Left renal cortex interstitium (tissue), 4 donors: ENCODE data around the gene PDE4B. TPM values are rescaled to one million over a fixed set of nuclear protein-coding genes. Genes with fewer than 3 reads are reported as not detected.

Experiments
- DNase-seq, 4 donors: peaks; one replicate each; pipeline ENCODE4 v3.0.0-alpha.2; 2013; ENCODE audit warnings: low read depth in 4 of 4, low spot score in 2 of 4, missing footprints in 1 of 4
- polyA plus RNA-seq, 4 donors: library from polyadenylated mRNA; unstranded; fragments of 120-200 nt; gene quantifications; one replicate each; pipeline ENCODE4 v1.2.1, GENCODE V29; 2013; ENCODE audit not compliant: insufficient read length in 4 of 4

Gene PDE4B
- 10 to 100 TPM in 1 of 4 donors, 1 to 10 TPM in 3; 5.6 to 11.1 (median 8.7) TPM for polyA plus RNA-seq

GRCh38 chr1:65792669-65793358 is at the start of gene PDE4B:
Gene PDE4B (plus strand): TSS chr1:65792895.
- DNase-seq, result peak in 2 of 4 donors; percentile 11

GRCh38 chr1:65744731-65745130 is 48.0 kb upstream of the PDE4B start:
- no peak for DNase-seq

GRCh38 chr1:65751961-65752360 is 40.7 kb upstream of the PDE4B start:
- no peak for DNase-seq

- no peak for DNase-seq
Observed at GRCh38 chr1:65756616-65757015, 36.1 kb upstream of the PDE4B start.

GRCh38 chr1:65757531-65757930 is 35.2 kb upstream of the PDE4B start:
- no peak for DNase-seq

- DNase-seq, result no peak
Observed at GRCh38 chr1:65758128-65758527, 34.6 kb upstream of the PDE4B start.

- DNase-seq, result no peak
Observed at GRCh38 chr1:65759516-65759915, 33.2 kb upstream of the PDE4B start.

- DNase-seq, result no peak
Observed at GRCh38 chr1:65762081-65762862, 30.4 kb upstream of the PDE4B start.

- DNase-seq, result no peak
Observed at GRCh38 chr1:65764052-65764451, 28.6 kb upstream of the PDE4B start.

- no peak for DNase-seq
Observed at GRCh38 chr1:65765631-65766030, 27.1 kb upstream of the PDE4B start.

- no peak for DNase-seq
Observed at GRCh38 chr1:65769636-65770035, 23.1 kb upstream of the PDE4B start.

- DNase-seq, result no peak
Observed at GRCh38 chr1:65772607-65773006, 20.1 kb upstream of the PDE4B start.

GRCh38 chr1:65773391-65774123 is 19.1 kb upstream of the PDE4B start:
- no peak for DNase-seq

GRCh38 chr1:65788762-65789161 is 3.9 kb upstream of the PDE4B start:
- DNase-seq, result no peak

GRCh38 chr1:65791396-65791795 is 1.3 kb upstream of the PDE4B start:
- DNase-seq, result no peak

- no peak for DNase-seq
Observed at GRCh38 chr1:65791801-65792668, 660 bp upstream of the PDE4B start.

- no peak for DNase-seq
Observed at GRCh38 chr1:65793359-65793732, 651 bp downstream of the PDE4B start.

- no peak for DNase-seq
Observed at GRCh38 chr1:65795311-65795710, 2.6 kb downstream of the PDE4B start.

GRCh38 chr1:65799601-65800000 is 6.9 kb downstream of the PDE4B start:
- no peak for DNase-seq

GRCh38 chr1:65804584-65804983 is 11.9 kb downstream of the PDE4B start:
- no peak for DNase-seq
